Neutrophil (primary cell): Measurements from ENCODE around the gene DYNLL2.

Experiments used
- H3K27ac ChIP-seq: fragments of 200-600 bp; sonication (generic); 2 replicates; pipeline ENCODE4 v1.5.1; 2016; ENCODE audit warnings: mild to moderate bottlenecking, moderate library complexity
- H3K27me3 ChIP-seq: fragments of 200-600 bp; sonication (generic); 2 replicates; pipeline ENCODE4 v1.6.0; 2016; ENCODE audit warnings: mild to moderate bottlenecking
- H3K36me3 ChIP-seq: fragments of 200-600 bp; sonication (generic); 2 replicates; pipeline ENCODE4 v1.5.1; 2017
- H3K4me1 ChIP-seq, 2 experiments: fragments of 200-600 bp in 1 of 2; sonication (generic) in 1 of 2; 1 replicate in 1 of 2; 2 replicates in 1 of 2; pipeline versions ENCODE4 v1.5.1 to v1.6.1; 2013 to 2016; ENCODE audit warnings: low read depth in 1 of 2, low read length in 1 of 2, mild to moderate bottlenecking in 1 of 2, moderate library complexity in 1 of 2; ENCODE audit not compliant: control insufficient read depth in 1 of 2, insufficient read depth in 1 of 2
- H3K4me3 ChIP-seq, 2 experiments: fragments of 200-600 bp in 1 of 2; sonication (generic) in 1 of 2; 1 replicate in 1 of 2; 2 replicates in 1 of 2; pipeline ENCODE4 v1.5.1; 2013 to 2016; ENCODE audit warnings: low read depth in 1 of 2, low read length in 1 of 2, mild to moderate bottlenecking in 1 of 2, moderate library complexity in 1 of 2
- H3K9me3 ChIP-seq: fragments of 200-600 bp; sonication (generic); 2 replicates; pipeline ENCODE4 v1.5.1; 2016
- TF ChIP-seq, protein P1 (sequence below): fragments of 200-600 bp; sonication (generic); IDR thresholded peaks from 2 replicates; pipeline ENCODE4 v1.5.1; 2016; ENCODE audit warnings: antibody characterized with exemption

DYNLL2 gene

DNA sequence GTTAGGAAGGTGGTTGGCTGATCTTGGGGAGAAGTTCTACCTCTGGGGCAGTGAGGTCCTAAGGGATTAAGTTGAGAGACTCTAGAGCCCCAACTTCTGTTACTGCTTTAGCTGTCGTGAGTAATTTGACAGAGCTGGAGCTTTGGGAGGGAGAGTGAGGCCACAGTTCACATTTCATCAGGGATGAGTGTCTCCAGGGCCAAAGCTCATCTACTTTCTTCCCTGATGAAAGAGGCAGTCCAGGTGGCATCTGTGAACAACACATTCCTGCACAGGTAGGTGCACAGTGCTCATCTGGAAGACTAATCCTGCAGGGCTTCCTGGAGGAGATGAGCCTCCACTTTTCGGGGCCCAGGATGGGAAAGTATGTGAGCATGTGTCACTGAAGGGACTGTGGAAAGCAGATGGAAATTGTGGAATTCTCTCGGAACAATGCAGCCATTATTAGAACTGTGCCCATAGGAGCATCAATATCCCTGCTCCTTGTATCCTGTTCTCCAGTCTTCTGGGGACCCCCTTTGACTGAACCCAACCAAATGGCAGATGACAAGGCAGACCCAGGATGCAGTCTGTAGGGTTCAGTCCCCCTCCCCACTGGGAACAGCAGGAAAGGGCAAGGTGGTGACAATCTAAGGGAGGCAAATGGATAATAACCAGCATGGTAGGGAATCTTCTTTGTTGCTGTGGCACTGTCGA, 9.0 kb downstream of the DYNLL2 start:
- Histone ChIP-seq H3K36me3 (peaks cover 59% of the 10 kb centered on the region), H3K4me3 (no peak overlapping the region)

DNA sequence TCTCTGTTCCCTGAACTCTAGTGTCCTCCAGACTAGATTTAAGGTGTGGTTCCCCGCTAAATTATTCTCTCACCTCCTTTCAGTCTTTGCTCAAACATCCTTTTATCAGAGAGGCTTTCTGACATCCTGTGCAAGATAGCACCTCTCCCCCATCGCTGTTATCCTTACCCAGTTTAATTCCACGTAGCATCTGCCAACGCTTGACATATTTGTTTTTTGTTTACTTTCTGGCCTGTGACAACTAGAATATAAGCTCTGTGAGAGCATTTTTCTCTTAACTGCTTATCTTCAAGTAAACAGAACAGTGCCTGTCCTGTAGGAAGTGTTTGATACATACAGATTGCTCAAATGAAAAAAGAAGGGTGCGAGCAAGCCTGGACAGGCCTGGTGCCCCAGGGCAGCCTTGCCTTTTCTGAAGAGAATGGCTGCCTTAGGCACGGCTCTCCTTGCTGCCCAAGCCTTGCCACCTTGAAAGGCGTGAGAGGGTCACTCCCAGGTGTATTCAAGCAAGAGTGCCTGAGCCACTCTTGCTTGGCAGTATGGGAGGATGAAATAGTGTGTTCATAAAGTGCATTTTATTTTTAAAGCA, 9.7 kb downstream of the DYNLL2 start:
- H3K4me3 ChIP-seq, result no peak overlapping the region
- no peak overlapping the region for H3K27ac ChIP-seq
- TF ChIP-seq, protein P1, sequence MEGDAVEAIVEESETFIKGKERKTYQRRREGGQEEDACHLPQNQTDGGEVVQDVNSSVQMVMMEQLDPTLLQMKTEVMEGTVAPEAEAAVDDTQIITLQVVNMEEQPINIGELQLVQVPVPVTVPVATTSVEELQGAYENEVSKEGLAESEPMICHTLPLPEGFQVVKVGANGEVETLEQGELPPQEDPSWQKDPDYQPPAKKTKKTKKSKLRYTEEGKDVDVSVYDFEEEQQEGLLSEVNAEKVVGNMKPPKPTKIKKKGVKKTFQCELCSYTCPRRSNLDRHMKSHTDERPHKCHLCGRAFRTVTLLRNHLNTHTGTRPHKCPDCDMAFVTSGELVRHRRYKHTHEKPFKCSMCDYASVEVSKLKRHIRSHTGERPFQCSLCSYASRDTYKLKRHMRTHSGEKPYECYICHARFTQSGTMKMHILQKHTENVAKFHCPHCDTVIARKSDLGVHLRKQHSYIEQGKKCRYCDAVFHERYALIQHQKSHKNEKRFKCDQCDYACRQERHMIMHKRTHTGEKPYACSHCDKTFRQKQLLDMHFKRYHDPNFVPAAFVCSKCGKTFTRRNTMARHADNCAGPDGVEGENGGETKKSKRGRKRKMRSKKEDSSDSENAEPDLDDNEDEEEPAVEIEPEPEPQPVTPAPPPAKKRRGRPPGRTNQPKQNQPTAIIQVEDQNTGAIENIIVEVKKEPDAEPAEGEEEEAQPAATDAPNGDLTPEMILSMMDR, result no peak
- H3K36me3 ChIP-seq, result peaks cover 55% of the 10 kb centered on the region
- no peaks in the 10 kb centered on the region for H3K27me3 ChIP-seq
- no peaks in the 10 kb centered on the region for H3K9me3 ChIP-seq
- H3K4me1 ChIP-seq, result peaks cover 0 to 13% of the 10 kb centered on the region in 2 experiments

More for the DNA sequence above, 9.0 kb downstream of the DYNLL2 start:
- peaks cover 0 to 13% of the 10 kb centered on the region in 2 experiments for H3K4me1 ChIP-seq
- no peaks in the 10 kb centered on the region for H3K9me3 ChIP-seq
- no peaks in the 10 kb centered on the region for H3K27me3 ChIP-seq
- H3K27ac ChIP-seq, result no peak overlapping the region
- TF ChIP-seq, protein P1, result no peak

GRCh38 chr17:58094118-58094517, 10.9 kb downstream of the DYNLL2 start:
- Histone ChIP-seq H3K36me3 (peaks cover 43% of the 10 kb centered on the region), H3K27ac (no peak overlapping the region), H3K4me1 (peaks cover 0 to 13% of the 10 kb centered on the region in 2 experiments), H3K27me3 (no peaks in the 10 kb centered on the region), H3K9me3 (no peaks in the 10 kb centered on the region), H3K4me3 (no peak overlapping the region)
- TF ChIP-seq, protein P1, result no peak

- peaks cover 26% of the 10 kb centered on the region for H3K27me3 ChIP-seq
- H3K36me3 ChIP-seq, result peaks cover 15% of the 10 kb centered on the region
- TF ChIP-seq, protein P1, result no peak
- H3K27ac ChIP-seq, result no peak overlapping the region
- H3K9me3 ChIP-seq, result no peaks in the 10 kb centered on the region
- no peak overlapping the region for H3K4me3 ChIP-seq
- H3K4me1 ChIP-seq, result peaks cover 0 to 13% of the 10 kb centered on the region in 2 experiments
Measured at GRCh38 chr17:58096892-58097291, 13.7 kb downstream of the DYNLL2 start.

DNA sequence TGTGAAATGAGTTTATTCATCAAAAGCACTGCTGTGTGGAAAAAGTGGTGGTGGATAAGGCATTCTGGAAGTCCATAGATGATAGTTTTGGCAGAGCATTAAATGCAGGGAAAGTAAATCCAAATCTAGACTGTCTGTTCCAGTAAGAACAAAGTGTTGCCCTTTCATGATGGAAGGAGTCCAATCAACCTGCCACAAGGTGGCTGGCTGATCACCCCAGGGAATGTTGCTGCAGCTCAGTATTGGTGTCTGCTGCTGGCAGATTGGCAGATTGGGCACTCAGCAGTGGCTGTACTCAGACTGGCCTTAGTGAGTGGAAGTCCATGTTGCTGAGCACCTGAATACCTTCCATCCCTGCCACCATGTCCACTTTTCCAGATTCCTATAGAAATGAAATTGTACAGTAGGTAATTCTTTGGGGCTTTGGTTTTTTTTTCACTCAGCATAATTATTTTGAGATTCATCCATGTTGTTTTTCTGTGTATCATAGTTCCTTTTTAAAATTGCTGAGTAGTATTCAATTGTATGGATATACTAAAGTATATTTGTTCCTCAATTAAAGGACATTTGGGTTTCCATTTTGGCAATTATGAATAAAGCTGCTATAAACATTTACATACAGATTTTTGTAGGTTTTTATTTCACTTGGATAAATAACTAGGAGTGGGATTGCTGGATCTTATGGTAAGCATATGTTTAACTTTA, 14.3 kb downstream of the DYNLL2 start:
- Histone ChIP-seq H3K9me3 (no peaks in the 10 kb centered on the region), H3K36me3 (peaks cover 9% of the 10 kb centered on the region), H3K4me1 (peaks cover 0 to 13% of the 10 kb centered on the region in 2 experiments), H3K4me3 (no peak overlapping the region), H3K27me3 (peaks cover 32% of the 10 kb centered on the region), H3K27ac (no peak overlapping the region)
- TF ChIP-seq, protein P1, result no peak
